Prostate gland (tissue), 2 donors: ENCODE results near the gene SIPA1L3. TPM values are rescaled to one million over a fixed set of nuclear protein-coding genes. Genes with fewer than 3 reads are reported as not detected.

Source experiments
- DNase-seq: peaks from one replicate; pipeline ENCODE4 v3.0.0-alpha.2; 2019; ENCODE audit warnings: low spot score
- H3K27ac ChIP-seq, 2 donors: fragments of 200-600 bp; sonication (generic); 2 replicates each; pipeline ENCODE4 v1.5.1; 2017 to 2019
- H3K27me3 ChIP-seq: fragments of 200-600 bp; sonication (generic); replicated peaks from 2 replicates; pipeline ENCODE4 v1.5.1; 2019; ENCODE audit not compliant: insufficient read depth
- H3K36me3 ChIP-seq, 2 donors: fragments of 200-600 bp; sonication (generic); 1 replicate in 1 of 2; 2 replicates in 1 of 2; pipeline versions ENCODE4 v1.5.1 to v1.8.1; 2017 to 2019
- H3K4me1 ChIP-seq: fragments of 200-600 bp; sonication (generic); replicated peaks from 2 replicates; pipeline ENCODE4 v1.5.1; 2019
- H3K4me3 ChIP-seq, 2 donors: fragments of 200-600 bp; sonication (generic); 2 replicates each; pipeline ENCODE4 v1.5.1; 2017 to 2019
- H3K9me3 ChIP-seq: fragments of 200-600 bp; sonication (generic); 2 replicates; pipeline ENCODE4 v1.5.1; 2017
- POLR2A ChIP-seq: fragments of 450-650 bp; IDR thresholded peaks from one replicate; pipeline ENCODE4 v1.6.1; 2016; ENCODE audit warnings: antibody characterized with exemption, mild to moderate bottlenecking
- POLR2AphosphoS5 ChIP-seq: sonication (generic); formaldehyde crosslinking; IDR thresholded peaks from one replicate; pipeline ENCODE4 v1.6.1; 2017; ENCODE audit warnings: antibody characterized with exemption
- WGBS: methylation state at CpG from one replicate; pipeline ENCODE4 v1.1.5; 2018; 5-methylcytosine and 5-hydroxymethylcytosine counted together
- intact Hi-C: fragments of 100-400 bp; cut with DNase I; formaldehyde crosslinking; loops from one replicate; pipeline ENCODE4 v1.14.2; 2022
- total RNA-seq, 2 donors: library from RNA; depleted of rRNA; stranded (reverse); fragments of >200 nt; gene quantifications; one replicate each; pipeline ENCODE4 v1.1.0, GENCODE V29; 2016
- TF ChIP-seq, protein P1 (sequence below), 4 experiments: fragments of 200-600 bp in 2 of 4; fragments of 450-650 bp in 2 of 4; sonication (generic) in 2 of 4; IDR thresholded peaks; 1 replicate in 3 of 4; 2 replicates in 1 of 4; pipeline ENCODE4 v1.5.1; 2016 to 2019; ENCODE audit warnings: antibody characterized with exemption in 4 of 4, mild to moderate bottlenecking in 2 of 4, moderate library complexity in 2 of 4

SIPA1L3 gene
- total RNA-seq, 2 donors from 2014 or later: 48.8 to 63.5 TPM

DNA sequence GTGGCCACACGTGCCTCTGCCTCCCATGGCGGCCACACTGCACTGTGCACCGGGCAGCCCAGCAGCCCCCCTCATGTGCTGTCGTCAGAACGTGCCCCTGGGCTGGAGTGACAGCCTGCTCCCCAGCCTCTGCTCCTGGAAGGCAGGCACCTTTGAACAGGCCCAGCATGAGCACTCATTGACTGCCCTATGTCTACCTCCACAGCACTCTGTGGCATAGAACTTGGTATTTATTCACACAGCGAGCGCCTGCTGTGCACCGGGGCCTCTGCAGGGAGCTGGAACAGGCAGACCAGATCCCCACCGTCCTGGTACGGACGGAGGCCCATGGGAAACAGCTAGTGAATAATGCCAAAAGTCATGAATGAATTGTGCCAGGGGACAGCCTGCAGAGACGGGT lies 263.3 kb downstream of the SIPA1L3 start:
- Histone ChIP-seq H3K27ac (no peak overlapping the region), H3K9me3 (no peaks in the 10 kb centered on the region), H3K36me3 (no peaks in the 10 kb centered on the region), H3K4me1 (no peaks in the 10 kb centered on the region), H3K4me3 (no peak overlapping the region), H3K27me3 (no peaks in the 10 kb centered on the region)
- DNase-seq: no peak
- intact Hi-C loops: no loop called here
- WGBS: 76% methylated on average over 12 of the region's 12 CpGs
- TF ChIP-seq POLR2AphosphoS5 (no peak), POLR2A (no peak)
- TF ChIP-seq, protein P1, sequence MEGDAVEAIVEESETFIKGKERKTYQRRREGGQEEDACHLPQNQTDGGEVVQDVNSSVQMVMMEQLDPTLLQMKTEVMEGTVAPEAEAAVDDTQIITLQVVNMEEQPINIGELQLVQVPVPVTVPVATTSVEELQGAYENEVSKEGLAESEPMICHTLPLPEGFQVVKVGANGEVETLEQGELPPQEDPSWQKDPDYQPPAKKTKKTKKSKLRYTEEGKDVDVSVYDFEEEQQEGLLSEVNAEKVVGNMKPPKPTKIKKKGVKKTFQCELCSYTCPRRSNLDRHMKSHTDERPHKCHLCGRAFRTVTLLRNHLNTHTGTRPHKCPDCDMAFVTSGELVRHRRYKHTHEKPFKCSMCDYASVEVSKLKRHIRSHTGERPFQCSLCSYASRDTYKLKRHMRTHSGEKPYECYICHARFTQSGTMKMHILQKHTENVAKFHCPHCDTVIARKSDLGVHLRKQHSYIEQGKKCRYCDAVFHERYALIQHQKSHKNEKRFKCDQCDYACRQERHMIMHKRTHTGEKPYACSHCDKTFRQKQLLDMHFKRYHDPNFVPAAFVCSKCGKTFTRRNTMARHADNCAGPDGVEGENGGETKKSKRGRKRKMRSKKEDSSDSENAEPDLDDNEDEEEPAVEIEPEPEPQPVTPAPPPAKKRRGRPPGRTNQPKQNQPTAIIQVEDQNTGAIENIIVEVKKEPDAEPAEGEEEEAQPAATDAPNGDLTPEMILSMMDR (IDR thresholded peaks at IDR 0.05): no peak

DNA sequence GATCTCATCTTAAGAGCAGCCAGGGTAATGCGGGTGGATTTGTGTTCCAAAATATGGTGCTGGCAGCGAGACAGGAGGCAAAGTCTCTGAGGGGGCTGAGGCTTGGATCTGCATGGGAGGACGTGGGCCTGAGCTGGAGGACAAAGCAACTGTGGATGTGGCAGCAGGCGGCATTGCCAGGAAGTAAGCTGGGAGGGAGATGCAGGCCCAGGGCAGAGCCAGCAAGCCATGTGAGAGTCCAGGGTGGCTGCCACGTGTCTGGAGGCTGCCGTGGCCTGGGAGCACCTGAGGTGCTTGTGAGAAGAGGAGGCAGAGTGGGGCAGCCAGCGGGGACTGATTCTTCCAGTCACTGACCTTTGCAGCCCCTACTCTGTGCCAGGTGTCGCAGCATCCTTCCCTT lies 265.0 kb downstream of the SIPA1L3 start:
- H3K9me3 ChIP-seq: no peaks in the 10 kb centered on the region
- no peaks in the 10 kb centered on the region for H3K27me3 ChIP-seq
- H3K4me3 ChIP-seq: no peak overlapping the region
- no peaks in the 10 kb centered on the region for H3K36me3 ChIP-seq
- WGBS: 86% methylated on average over 8 of the region's 8 CpGs
- DNase-seq: no peak
- no peaks in the 10 kb centered on the region for H3K4me1 ChIP-seq
- no peak overlapping the region for H3K27ac ChIP-seq
- intact Hi-C loops: no loop called here
- TF ChIP-seq, protein P1 (IDR thresholded peaks at IDR 0.05): no peak
- no peak for TF ChIP-seq POLR2AphosphoS5

GRCh38 chr19:38173291-38174041 lies 266.5 kb downstream of the SIPA1L3 start:
- intact Hi-C loops: no loop called here
- H3K27me3 ChIP-seq: no peaks in the 10 kb centered on the region
- H3K4me1 ChIP-seq: no peaks in the 10 kb centered on the region
- H3K27ac ChIP-seq: no peak overlapping the region
- 68% methylated on average over 22 of the region's 22 CpGs for WGBS
- no peaks in the 10 kb centered on the region for H3K9me3 ChIP-seq
- no peak for DNase-seq
- no peak overlapping the region for H3K4me3 ChIP-seq
- H3K36me3 ChIP-seq: no peaks in the 10 kb centered on the region
- TF ChIP-seq POLR2A (no peak), POLR2AphosphoS5 (no peak)
- TF ChIP-seq, protein P1 (IDR thresholded peaks at IDR 0.05): no peak

- WGBS: 87% methylated on average over 6 of the region's 6 CpGs
- intact Hi-C loops: no loop called here
- Histone ChIP-seq H3K9me3 (no peaks in the 10 kb centered on the region), H3K27me3 (no peaks in the 10 kb centered on the region), H3K36me3 (no peaks in the 10 kb centered on the region), H3K27ac (no peak overlapping the region), H3K4me3 (no peak overlapping the region), H3K4me1 (no peaks in the 10 kb centered on the region)
- no peak for DNase-seq
- TF ChIP-seq, protein P1 (IDR thresholded peaks at IDR 0.05): no peak
- no peak for TF ChIP-seq POLR2AphosphoS5
- no peak for TF ChIP-seq POLR2A
Measured at GRCh38 chr19:38175422-38175821, 268.4 kb downstream of the SIPA1L3 start.

DNA sequence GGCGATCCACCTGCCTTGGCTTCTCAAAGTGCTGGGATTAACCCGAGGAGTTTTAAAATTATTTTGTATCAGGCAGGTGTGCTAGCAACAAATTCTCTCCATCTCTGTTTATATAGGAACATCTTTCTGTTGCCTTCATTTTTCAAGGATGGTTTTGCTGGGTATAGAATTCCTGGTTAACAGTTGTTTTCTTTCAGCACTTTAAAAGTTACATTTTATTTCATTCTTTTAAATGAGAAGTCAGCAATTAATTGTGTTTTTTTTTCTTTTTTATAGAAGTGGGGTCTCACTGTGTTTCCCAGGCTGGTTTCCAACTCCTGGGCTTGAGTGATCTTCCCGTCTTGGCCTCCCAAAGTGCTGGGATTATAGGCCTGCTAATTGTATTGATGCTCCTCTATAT lies 273.1 kb downstream of the SIPA1L3 start:
- H3K27me3 ChIP-seq: no peaks in the 10 kb centered on the region
- intact Hi-C loops: no loop called here
- H3K27ac ChIP-seq: no peak overlapping the region
- no peak for TF ChIP-seq POLR2A
- no peak for TF ChIP-seq POLR2AphosphoS5
- TF ChIP-seq, protein P1 (IDR thresholded peaks at IDR 0.05): no peak
- H3K36me3 ChIP-seq: no peaks in the 10 kb centered on the region
- no peak for DNase-seq
- H3K9me3 ChIP-seq: no peaks in the 10 kb centered on the region
- WGBS: 92% methylated on average over 3 of the region's 3 CpGs
- H3K4me1 ChIP-seq: no peaks in the 10 kb centered on the region
- no peak overlapping the region for H3K4me3 ChIP-seq
